ENCODE results near the gene TBC1D17.

- TF ChIP-seq, protein P1, sequence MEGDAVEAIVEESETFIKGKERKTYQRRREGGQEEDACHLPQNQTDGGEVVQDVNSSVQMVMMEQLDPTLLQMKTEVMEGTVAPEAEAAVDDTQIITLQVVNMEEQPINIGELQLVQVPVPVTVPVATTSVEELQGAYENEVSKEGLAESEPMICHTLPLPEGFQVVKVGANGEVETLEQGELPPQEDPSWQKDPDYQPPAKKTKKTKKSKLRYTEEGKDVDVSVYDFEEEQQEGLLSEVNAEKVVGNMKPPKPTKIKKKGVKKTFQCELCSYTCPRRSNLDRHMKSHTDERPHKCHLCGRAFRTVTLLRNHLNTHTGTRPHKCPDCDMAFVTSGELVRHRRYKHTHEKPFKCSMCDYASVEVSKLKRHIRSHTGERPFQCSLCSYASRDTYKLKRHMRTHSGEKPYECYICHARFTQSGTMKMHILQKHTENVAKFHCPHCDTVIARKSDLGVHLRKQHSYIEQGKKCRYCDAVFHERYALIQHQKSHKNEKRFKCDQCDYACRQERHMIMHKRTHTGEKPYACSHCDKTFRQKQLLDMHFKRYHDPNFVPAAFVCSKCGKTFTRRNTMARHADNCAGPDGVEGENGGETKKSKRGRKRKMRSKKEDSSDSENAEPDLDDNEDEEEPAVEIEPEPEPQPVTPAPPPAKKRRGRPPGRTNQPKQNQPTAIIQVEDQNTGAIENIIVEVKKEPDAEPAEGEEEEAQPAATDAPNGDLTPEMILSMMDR (IDR thresholded peaks at IDR 0.05; ENCODE audit: low read length) = no peak
- TF ChIP-seq EZH2 (IDR thresholded peaks at IDR 0.05; ENCODE audit: borderline replicate concordance, low read length) = no peak
Observed at GRCh38 chr19:49927526-49928264, 50.2 kb downstream of the TBC1D17 start.
